ENCODE measurements around the gene RCAN2.

RCAN2 gene

DNA sequence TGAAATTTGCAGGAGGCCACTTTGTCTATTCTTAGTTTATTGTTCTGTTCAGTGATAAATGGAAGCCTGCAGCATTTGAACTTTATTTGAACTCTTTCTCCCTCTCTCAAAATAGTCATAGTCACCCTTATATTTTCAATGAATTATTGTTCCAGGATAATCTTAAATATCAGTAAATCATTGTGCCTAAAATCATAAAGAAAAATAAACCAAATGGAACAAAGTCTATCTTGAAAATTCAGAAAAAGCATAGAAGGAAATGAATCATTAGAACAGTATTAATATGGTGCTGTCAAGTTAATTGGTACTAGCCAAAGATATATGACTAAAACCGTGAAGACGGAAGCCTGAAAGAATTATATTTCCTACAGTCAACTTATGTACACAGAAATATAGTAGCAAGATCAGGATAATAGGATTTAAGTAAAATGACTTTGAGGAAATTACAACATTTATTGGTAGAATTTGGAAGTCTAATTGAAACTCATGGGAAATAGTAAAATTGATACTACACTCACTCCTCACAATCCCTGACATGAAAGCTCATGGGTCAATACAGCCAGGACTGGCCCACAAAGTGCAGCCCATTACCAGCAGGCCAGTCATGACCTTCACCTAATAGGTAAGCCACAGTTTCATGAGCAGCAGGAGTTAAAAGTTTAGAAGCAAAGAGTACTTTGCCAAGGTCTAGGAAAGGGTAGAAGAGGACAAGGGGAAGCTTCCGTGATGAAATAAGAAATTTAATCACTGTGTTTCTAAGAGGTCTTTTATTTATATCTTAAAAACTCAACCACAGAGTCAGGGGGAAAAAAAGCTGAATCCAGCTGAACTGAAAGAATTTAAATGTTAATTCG lies 200.6 kb downstream of the RCAN2 start:
- no peaks in the 10 kb centered on the region for H3K4me1 ChIP-seq (ENCODE audit: control insufficient read depth, insufficient read depth, low read length)
- no peak overlapping the region for H3K9ac ChIP-seq (ENCODE audit: low read length)
- H3K4me3 ChIP-seq (ENCODE audit: low read length) = no peak overlapping the region
- no peaks in the 10 kb centered on the region for H3K36me3 ChIP-seq (ENCODE audit: control insufficient read depth, insufficient read depth, low read length)
- no peaks in the 10 kb centered on the region for H3K27me3 ChIP-seq (ENCODE audit: control insufficient read depth, insufficient read depth, low read length)
- no peaks in the 10 kb centered on the region for H3K9me3 ChIP-seq (ENCODE audit: control insufficient read depth, low read length)

- H3K4me1 ChIP-seq (ENCODE audit: control insufficient read depth, insufficient read depth, low read length) = no peaks in the 10 kb centered on the region
- no peak overlapping the region for H3K9ac ChIP-seq (ENCODE audit: low read length)
- no peak overlapping the region for H3K4me3 ChIP-seq (ENCODE audit: low read length)
- no peaks in the 10 kb centered on the region for H3K27me3 ChIP-seq (ENCODE audit: control insufficient read depth, insufficient read depth, low read length)
- H3K9me3 ChIP-seq (ENCODE audit: control insufficient read depth, low read length) = no peaks in the 10 kb centered on the region
- H3K36me3 ChIP-seq (ENCODE audit: control insufficient read depth, insufficient read depth, low read length) = no peaks in the 10 kb centered on the region
These were observed 201.4 kb downstream of the RCAN2 start for GRCh38 chr6:46289898-46290297.

GRCh38 chr6:46288835-46289234 lies 202.4 kb downstream of the RCAN2 start:
- H3K27me3 ChIP-seq (ENCODE audit: control insufficient read depth, insufficient read depth, low read length) = no peaks in the 10 kb centered on the region
- H3K36me3 ChIP-seq (ENCODE audit: control insufficient read depth, insufficient read depth, low read length) = no peaks in the 10 kb centered on the region
- no peaks in the 10 kb centered on the region for H3K4me1 ChIP-seq (ENCODE audit: control insufficient read depth, insufficient read depth, low read length)
- no peak overlapping the region for H3K9ac ChIP-seq (ENCODE audit: low read length)
- no peak overlapping the region for H3K4me3 ChIP-seq (ENCODE audit: low read length)
- H3K9me3 ChIP-seq (ENCODE audit: control insufficient read depth, low read length) = no peaks in the 10 kb centered on the region

GRCh38 chr6:46287681-46288080 lies 203.6 kb downstream of the RCAN2 start:
- H3K4me3 ChIP-seq (ENCODE audit: low read length) = no peak overlapping the region
- H3K27me3 ChIP-seq (ENCODE audit: control insufficient read depth, insufficient read depth, low read length) = no peaks in the 10 kb centered on the region
- no peaks in the 10 kb centered on the region for H3K36me3 ChIP-seq (ENCODE audit: control insufficient read depth, insufficient read depth, low read length)
- no peaks in the 10 kb centered on the region for H3K9me3 ChIP-seq (ENCODE audit: control insufficient read depth, low read length)
- H3K9ac ChIP-seq (ENCODE audit: low read length) = no peak overlapping the region
- no peaks in the 10 kb centered on the region for H3K4me1 ChIP-seq (ENCODE audit: control insufficient read depth, insufficient read depth, low read length)

- Histone ChIP-seq H3K9ac (ENCODE audit: low read length) (no peak overlapping the region), H3K4me1 (ENCODE audit: control insufficient read depth, insufficient read depth, low read length) (no peaks in the 10 kb centered on the region), H3K27me3 (ENCODE audit: control insufficient read depth, insufficient read depth, low read length) (no peaks in the 10 kb centered on the region), H3K4me3 (ENCODE audit: low read length) (no peak overlapping the region), H3K9me3 (ENCODE audit: control insufficient read depth, low read length) (no peaks in the 10 kb centered on the region), H3K36me3 (ENCODE audit: control insufficient read depth, insufficient read depth, low read length) (no peaks in the 10 kb centered on the region)
These were observed 204.2 kb downstream of the RCAN2 start for GRCh38 chr6:46287043-46287442.

GRCh38 chr6:46284475-46284874 lies 206.8 kb downstream of the RCAN2 start:
- no peaks in the 10 kb centered on the region for H3K9me3 ChIP-seq (ENCODE audit: control insufficient read depth, low read length)
- H3K4me3 ChIP-seq (ENCODE audit: low read length) = no peak overlapping the region
- no peaks in the 10 kb centered on the region for H3K4me1 ChIP-seq (ENCODE audit: control insufficient read depth, insufficient read depth, low read length)
- no peaks in the 10 kb centered on the region for H3K27me3 ChIP-seq (ENCODE audit: control insufficient read depth, insufficient read depth, low read length)
- H3K9ac ChIP-seq (ENCODE audit: low read length) = no peak overlapping the region
- no peaks in the 10 kb centered on the region for H3K36me3 ChIP-seq (ENCODE audit: control insufficient read depth, insufficient read depth, low read length)

DNA sequence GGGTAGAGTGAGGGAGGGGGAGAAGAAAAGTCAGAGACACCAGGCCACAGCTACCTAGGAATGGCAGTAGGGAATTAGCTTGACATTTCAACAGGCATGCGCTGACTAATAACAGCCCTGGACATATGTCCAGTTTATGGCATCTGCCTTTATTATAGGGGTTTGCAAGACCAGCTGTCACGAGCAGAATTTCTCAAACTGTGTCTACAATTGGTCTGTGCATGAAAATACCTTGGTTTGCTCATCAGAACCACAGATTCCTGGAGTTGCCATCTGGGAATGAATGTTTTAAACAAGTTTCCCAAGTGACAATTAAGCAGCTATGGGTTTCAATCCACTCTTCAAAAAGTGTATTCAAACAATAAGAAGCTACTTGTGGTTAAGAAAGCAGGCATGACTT lies 210.1 kb downstream of the RCAN2 start:
- no peaks in the 10 kb centered on the region for H3K27me3 ChIP-seq (ENCODE audit: control insufficient read depth, insufficient read depth, low read length)
- H3K4me1 ChIP-seq (ENCODE audit: control insufficient read depth, insufficient read depth, low read length) = no peaks in the 10 kb centered on the region
- H3K36me3 ChIP-seq (ENCODE audit: control insufficient read depth, insufficient read depth, low read length) = no peaks in the 10 kb centered on the region
- H3K9ac ChIP-seq (ENCODE audit: low read length) = no peak overlapping the region
- no peaks in the 10 kb centered on the region for H3K9me3 ChIP-seq (ENCODE audit: control insufficient read depth, low read length)
- no peak overlapping the region for H3K4me3 ChIP-seq (ENCODE audit: low read length)

- Histone ChIP-seq H3K36me3 (ENCODE audit: control insufficient read depth, insufficient read depth, low read length) (no peaks in the 10 kb centered on the region), H3K9me3 (ENCODE audit: control insufficient read depth, low read length) (no peaks in the 10 kb centered on the region), H3K9ac (ENCODE audit: low read length) (no peak overlapping the region), H3K4me1 (ENCODE audit: control insufficient read depth, insufficient read depth, low read length) (no peaks in the 10 kb centered on the region), H3K27me3 (ENCODE audit: control insufficient read depth, insufficient read depth, low read length) (no peaks in the 10 kb centered on the region), H3K4me3 (ENCODE audit: low read length) (no peak overlapping the region)
These were observed 211.4 kb downstream of the RCAN2 start for GRCh38 chr6:46279874-46280273.

- no peak overlapping the region for H3K9ac ChIP-seq (ENCODE audit: low read length)
- no peaks in the 10 kb centered on the region for H3K36me3 ChIP-seq (ENCODE audit: control insufficient read depth, insufficient read depth, low read length)
- H3K4me3 ChIP-seq (ENCODE audit: low read length) = no peak overlapping the region
- H3K9me3 ChIP-seq (ENCODE audit: control insufficient read depth, low read length) = no peaks in the 10 kb centered on the region
- no peaks in the 10 kb centered on the region for H3K4me1 ChIP-seq (ENCODE audit: control insufficient read depth, insufficient read depth, low read length)
- H3K27me3 ChIP-seq (ENCODE audit: control insufficient read depth, insufficient read depth, low read length) = no peaks in the 10 kb centered on the region
These were observed 214.6 kb downstream of the RCAN2 start for GRCh38 chr6:46276576-46277142.

DNA sequence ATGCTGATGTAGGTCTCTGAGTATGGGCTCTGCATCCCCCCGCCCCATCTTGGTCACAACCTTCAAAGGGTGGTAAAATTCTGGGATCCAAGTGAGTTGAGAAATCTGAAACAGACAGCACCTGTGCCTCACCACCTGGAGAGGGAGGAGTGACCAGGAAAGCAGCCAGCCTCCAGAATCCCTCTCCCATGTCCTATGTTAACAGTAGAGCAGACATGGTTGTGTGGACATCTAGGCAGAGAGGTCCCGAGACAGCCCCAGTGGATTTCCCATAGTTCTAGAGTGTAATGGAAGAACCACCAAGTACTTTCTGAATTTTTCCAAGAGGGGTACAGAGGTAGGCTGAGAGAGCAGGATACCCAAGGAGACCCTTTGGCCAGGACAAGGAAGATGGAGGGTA lies 216.7 kb downstream of the RCAN2 start:
- no peaks in the 10 kb centered on the region for H3K4me1 ChIP-seq (ENCODE audit: control insufficient read depth, insufficient read depth, low read length)
- no peak overlapping the region for H3K9ac ChIP-seq (ENCODE audit: low read length)
- H3K27me3 ChIP-seq (ENCODE audit: control insufficient read depth, insufficient read depth, low read length) = no peaks in the 10 kb centered on the region
- H3K36me3 ChIP-seq (ENCODE audit: control insufficient read depth, insufficient read depth, low read length) = no peaks in the 10 kb centered on the region
- no peak overlapping the region for H3K4me3 ChIP-seq (ENCODE audit: low read length)
- no peaks in the 10 kb centered on the region for H3K9me3 ChIP-seq (ENCODE audit: control insufficient read depth, low read length)

GRCh38 chr6:46273911-46274310 lies 217.3 kb downstream of the RCAN2 start:
- H3K36me3 ChIP-seq (ENCODE audit: control insufficient read depth, insufficient read depth, low read length) = no peaks in the 10 kb centered on the region
- no peak overlapping the region for H3K9ac ChIP-seq (ENCODE audit: low read length)
- no peaks in the 10 kb centered on the region for H3K9me3 ChIP-seq (ENCODE audit: control insufficient read depth, low read length)
- H3K4me1 ChIP-seq (ENCODE audit: control insufficient read depth, insufficient read depth, low read length) = no peaks in the 10 kb centered on the region
- H3K27me3 ChIP-seq (ENCODE audit: control insufficient read depth, insufficient read depth, low read length) = no peaks in the 10 kb centered on the region
- H3K4me3 ChIP-seq (ENCODE audit: low read length) = no peak overlapping the region

- no peaks in the 10 kb centered on the region for H3K9me3 ChIP-seq (ENCODE audit: control insufficient read depth, low read length)
- H3K4me3 ChIP-seq (ENCODE audit: low read length) = no peak overlapping the region
- no peaks in the 10 kb centered on the region for H3K36me3 ChIP-seq (ENCODE audit: control insufficient read depth, insufficient read depth, low read length)
- H3K9ac ChIP-seq (ENCODE audit: low read length) = no peak overlapping the region
- no peaks in the 10 kb centered on the region for H3K27me3 ChIP-seq (ENCODE audit: control insufficient read depth, insufficient read depth, low read length)
- H3K4me1 ChIP-seq (ENCODE audit: control insufficient read depth, insufficient read depth, low read length) = no peaks in the 10 kb centered on the region
These were observed 219.5 kb downstream of the RCAN2 start for GRCh38 chr6:46271728-46272127.
